ENCODE results near the gene ARHGAP6.
A peak's percentile ranks its signal among the peaks of the same experiment; 100 is the strongest.

Gene ARHGAP6

DNA sequence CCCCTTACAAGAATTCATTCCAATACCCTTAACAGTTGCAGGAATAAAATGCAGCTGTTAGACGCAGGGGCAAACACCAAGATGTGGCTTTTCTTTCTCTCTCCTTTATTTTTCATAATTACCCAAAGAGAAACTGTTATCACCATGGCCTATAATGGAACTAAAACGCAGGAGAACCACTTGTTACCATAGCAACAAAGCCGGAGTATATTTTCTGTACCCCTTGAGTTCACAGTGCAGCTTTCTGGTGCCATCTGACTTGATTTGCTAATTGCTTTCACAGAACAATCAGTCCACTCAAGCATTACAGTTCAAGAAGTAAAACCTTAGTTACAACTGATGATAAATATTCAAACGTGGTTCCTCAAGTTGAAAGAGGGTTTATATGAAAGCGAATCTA, 214.6 kb downstream of the ARHGAP6 start:
- DNase-seq = no peak

- DNase-seq = no peak
Measured at GRCh38 chrX:11450354-11450753, 215.4 kb downstream of the ARHGAP6 start.

DNA sequence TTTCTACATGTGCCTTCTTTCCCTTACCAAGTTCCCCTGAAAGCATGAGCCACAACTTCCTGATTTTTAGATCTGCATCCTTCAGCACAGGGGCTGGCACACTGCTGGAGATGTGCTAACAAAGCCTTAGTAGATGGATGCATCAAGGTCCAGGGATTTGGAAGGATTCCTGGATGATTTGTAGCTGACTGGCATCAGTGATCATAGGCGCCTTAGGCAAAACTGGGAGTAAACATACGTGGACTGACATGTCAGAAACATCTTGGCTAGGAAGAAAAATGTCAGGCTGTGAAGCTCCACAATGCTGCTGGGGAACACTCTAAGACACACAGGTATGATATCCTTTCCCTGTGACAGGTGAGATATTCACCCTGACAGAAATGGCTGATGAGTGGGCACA, 216.1 kb downstream of the ARHGAP6 start:
- DNase-seq = no peak

- no peak for DNase-seq
Measured at GRCh38 chrX:11447418-11447817, 218.3 kb downstream of the ARHGAP6 start.

DNA sequence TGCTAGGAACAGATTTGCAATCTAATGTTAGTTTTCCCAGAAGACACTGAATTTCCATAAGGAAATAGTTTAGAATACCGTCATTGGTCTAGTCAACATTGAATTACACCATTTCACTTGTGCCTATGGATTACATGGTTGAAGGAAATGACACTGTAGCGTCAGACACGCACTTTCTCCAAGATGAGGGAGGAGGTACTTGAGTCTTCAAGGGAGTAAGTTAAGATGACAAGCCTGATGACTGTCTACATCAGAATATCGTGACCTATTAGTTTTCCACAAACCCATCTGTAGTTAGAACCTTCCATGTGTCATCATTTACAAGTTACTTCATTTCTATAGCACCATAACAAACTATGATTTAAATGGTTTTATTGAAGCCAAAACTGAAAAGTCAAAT, 218.8 kb downstream of the ARHGAP6 start:
- DNase-seq = no peak

- DNase-seq = no peak
Measured at GRCh38 chrX:11446336-11446735, 219.4 kb downstream of the ARHGAP6 start.

DNA sequence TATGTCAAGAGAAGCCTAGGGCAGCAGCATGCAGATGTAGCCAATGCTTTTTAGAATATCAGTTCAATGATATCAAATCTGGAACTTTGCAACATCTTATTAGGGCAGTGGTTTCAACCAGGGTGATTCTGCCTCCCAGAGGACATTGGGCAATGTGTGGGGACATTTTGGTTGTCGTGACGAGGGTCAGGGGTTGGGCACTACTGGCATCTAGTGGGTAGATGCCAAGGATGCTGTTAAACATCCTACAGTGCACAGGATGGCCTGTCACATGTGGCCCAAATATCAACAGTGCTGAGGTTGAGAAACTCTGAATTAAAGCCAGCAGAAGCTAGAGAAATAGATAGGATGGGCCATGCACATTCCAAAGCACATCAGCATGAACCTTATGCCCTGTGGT, 220.2 kb downstream of the ARHGAP6 start:
- no peak for DNase-seq

DNA sequence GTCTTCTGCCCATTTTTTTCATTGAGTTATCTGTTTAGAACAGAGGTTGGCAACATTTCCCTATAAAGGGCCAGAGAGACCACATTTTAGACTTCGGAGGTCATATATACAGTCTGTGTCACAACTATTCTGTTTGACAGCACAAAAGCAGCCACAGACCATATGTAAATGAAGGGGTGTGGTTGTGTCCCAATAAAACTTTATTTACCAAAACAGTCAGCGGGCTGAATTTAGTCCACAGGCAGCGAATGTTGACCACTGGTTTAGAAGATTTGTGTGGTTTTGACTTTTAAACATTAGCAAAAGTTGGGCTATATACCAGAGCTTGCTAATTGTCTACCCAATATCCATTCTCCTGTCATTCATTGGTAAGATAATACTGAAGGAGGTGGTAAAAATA, 221.7 kb downstream of the ARHGAP6 start:
- DNase-seq = no peak

- peak; percentile 87 for DNase-seq
Measured at GRCh38 chrX:11439846-11440245, 225.9 kb downstream of the ARHGAP6 start.

DNA sequence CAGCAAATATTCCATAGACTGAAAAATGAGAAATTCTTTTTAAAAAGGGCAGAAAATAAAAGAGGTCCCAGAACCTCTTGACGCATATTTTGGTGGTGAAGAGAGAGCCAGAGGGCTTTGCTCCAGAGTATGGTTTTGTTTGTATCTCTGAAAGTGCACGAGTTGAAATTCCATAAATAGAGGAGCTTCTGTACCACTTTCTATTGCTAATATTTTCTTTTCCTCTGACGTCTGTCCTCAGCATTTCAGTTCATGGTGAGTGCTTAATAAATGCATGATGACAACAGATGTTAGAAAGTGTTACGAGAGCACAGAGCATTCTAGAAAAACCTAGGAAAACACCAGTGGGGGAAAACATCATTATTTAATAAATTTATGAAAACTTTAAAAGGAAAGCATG, 227.0 kb downstream of the ARHGAP6 start:
- DNase-seq = no peak

DNA sequence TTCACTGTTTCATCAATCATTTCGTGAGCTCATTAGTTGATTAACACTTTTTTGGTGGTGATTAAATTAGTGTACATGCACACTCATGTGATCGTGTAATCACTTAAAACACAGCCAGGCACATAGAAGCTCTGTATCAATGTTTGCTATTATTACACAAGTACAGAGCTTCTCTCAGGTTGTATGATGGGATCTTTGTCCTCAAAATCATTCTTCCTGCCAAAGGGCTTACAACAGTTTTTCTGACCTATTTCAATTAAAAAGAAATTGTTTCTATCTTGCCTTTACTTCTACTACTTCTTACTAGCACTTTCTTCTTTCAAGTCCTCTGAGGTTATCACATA, 227.4 kb downstream of the ARHGAP6 start:
- no peak for DNase-seq

DNA sequence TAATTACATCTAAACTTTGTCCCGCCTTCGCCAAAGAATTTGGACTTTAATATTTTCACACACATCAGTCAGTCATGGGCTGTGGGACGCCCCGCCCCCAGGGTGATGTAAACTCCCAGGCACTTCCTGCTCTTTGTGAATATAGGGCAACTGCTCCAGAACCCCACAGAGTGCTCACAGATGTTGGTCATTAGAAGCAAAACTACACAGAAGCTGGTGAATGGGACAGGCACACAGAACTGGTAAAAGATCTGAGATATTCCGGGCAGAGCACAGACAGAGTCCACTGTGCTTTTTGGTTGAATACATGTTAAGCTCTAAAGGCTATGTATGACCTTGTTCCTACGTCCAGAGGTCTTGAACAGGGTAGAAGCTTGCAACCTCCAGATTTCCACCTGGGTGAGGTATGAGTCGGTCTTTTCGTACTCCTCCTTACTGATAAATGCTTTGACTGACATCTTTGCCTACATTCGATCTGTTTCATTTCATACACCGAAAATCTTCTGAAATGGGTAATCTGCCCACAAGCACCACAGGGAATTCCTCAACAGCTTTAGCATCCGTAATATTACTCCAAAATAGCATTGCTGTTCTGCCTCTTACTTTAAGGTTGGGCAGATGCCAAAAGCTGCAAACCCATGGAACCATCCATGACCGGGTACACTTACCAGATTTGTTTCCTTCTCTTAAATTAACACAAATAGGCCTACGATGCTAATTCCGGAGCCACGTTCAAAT, 227.9 kb downstream of the ARHGAP6 start:
- DNase-seq = peak; percentile 12

DNA sequence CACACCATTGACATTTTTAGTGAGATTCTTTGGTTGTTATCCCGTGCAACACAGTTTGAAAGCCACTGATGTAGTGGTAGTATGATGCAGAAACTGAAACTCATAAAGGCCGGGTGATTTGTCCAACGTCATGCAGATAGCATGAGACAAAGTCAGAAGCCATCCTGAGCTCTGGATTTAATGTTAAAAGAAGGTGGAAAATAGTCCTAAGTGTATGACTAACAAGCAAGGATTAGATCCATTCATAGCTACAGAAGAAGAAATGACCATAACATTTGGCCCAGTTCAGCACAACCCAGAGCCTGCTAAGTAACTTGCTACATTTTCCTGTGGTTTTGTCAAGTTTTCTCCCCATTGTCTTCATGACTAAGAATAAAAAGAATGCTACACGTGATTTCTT, 230.2 kb downstream of the ARHGAP6 start:
- DNase-seq = no peak

- DNase-seq = no peak
Measured at GRCh38 chrX:11434607-11435006, 231.1 kb downstream of the ARHGAP6 start.

DNA sequence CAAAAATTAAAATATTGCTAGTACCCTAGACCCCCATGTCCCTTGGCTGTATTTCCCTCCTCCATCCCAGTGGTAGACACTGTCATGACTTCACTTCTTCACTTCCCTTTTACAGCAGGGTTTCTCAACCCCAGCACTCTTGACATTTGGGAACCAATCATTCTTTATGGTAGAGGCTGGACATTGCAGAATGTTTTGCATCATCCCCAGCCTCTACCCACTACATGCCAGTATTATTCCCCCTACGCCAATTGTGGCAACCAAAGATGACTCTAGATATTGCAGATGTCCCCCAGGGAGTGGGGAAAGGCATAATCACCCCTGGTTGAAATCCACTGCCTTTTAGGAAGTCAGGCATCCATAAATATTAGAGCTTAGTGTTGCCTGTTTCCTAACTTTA, 233.9 kb downstream of the ARHGAP6 start:
- DNase-seq = no peak

- no peak for DNase-seq
Measured at GRCh38 chrX:11430271-11430670, 235.4 kb downstream of the ARHGAP6 start.

DNA sequence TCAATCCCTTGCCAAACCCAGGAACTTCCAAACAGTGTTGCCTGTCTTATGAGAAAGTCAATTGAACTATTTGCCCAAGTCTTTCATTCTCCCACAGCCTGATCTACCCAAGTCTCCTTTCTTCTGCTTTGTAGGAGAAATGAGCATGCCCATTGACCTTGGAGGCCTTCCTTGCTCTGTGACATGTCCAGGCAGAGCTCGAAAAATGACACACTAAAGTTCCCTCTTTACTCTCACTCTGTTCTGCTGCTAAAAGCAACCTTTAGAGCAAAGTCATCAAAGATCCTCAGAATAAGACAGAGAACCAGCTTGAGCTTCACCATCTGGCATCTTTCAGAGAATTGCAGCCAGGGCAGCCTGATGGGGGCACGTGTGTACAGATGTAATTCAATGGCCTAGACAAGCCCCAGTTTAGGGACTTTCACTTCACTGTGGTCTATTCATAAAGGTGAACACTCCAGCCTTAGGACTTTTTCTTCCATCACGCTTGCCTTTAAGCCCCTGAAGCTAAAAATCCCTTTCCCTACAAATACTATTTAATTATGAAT, 236.1 kb downstream of the ARHGAP6 start:
- peak; percentile 13 for DNase-seq

DNA sequence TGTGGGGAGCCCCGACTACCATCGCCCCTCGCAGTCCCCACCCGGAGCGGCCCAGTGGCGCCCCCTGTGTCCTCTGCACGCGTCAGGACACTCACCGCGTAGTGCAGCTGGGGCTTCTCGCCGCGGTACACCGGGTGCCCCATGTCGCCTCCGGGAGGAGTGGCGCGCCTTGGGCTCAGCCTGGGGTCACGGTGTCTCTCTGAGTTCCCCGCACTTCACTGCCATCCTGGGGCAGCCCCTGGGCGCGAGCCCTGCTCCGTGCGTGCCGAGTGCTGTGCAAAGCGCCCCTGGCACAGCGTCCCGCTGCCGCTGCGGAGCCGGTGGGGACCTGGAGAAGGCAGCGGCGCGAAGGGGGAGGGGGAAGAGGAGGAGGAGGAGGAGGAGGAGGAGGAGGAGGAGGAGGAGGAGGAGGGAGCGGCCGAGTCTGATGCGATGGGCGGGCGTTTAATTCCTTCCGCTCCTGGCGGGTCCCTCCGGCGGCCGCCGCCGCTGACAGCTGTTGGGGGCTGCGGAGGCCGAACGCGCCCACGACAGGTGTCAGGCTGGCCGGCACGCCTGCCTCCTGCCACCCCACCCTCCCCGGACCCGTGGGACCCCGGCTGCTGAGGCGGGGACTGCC, 238.2 kb downstream of the ARHGAP6 start:
- peak; percentile 44 for DNase-seq

- DNase-seq = no peak
Measured at GRCh38 chrX:11426712-11427452, 238.8 kb downstream of the ARHGAP6 start.

GRCh38 chrX:11424903-11425674, 240.6 kb downstream of the ARHGAP6 start:
- no peak for DNase-seq

- DNase-seq = no peak
Measured at GRCh38 chrX:11423949-11424348, 241.8 kb downstream of the ARHGAP6 start.

DNA sequence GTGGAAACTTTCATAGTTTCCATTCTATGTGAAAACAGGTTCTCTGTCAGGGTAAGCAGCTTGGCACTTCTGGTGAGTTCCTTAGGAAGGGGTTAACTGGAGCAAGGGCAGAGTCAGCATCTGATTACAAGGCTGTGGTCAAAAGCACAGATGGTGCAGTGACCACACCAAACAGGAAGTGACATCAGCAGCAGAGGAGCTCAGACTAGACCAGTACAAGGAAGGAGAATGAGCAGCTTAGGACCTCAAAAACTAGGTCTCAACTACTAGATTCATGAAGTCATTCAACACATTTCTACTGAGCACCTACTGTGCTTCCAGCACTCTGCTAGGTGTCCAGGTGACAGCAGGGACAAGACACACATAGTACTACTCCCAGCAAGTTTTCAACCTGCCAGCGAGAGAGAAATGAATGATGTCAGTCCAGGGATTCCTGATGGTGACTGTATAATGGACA, 242.3 kb downstream of the ARHGAP6 start:
- DNase-seq = no peak

DNA sequence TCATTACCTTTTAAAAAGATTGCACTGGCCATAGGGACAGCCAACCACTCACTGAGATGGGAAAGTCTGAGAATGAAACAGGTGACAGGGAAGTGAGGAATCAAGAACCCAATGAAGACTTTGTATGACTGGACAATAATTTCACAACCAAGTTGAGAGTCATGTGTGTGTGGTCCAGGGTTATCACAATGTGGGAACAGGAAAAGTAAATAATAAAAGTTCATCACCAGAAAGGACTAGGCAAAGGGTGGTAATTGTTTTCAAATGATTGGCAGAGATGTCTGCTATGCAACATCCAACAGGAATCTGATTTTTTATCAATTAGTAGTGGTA, 243.2 kb downstream of the ARHGAP6 start:
- no peak for DNase-seq
